IMR-90 (cell line): Measurements from ENCODE around the gene IGF1R.

Experiments used
- BHLHE40 ChIP-seq: fragments of 150-350 bp; IDR thresholded peaks from 2 replicates; pipeline ENCODE4 v1.6.1; 2016; ENCODE audit warnings: mild to moderate bottlenecking, low read depth, low read length
- CEBPB ChIP-seq: IDR thresholded peaks from 2 replicates; pipeline ENCODE4 v1.6.1; 2012; ENCODE audit warnings: low read depth, low read length, improper control_type of control experiment
- CHD1 ChIP-seq: IDR thresholded peaks from 2 replicates; pipeline ENCODE4 v1.6.1; 2012; ENCODE audit warnings: low read depth, low read length, improper control_type of control experiment
- MAFK ChIP-seq: IDR thresholded peaks from 2 replicates; pipeline ENCODE4 v1.6.1; 2012; ENCODE audit warnings: low read depth, low read length, improper control_type of control experiment
- MXI1 ChIP-seq: IDR thresholded peaks from 2 replicates; pipeline ENCODE4 v1.6.1; 2012; ENCODE audit warnings: low read depth, mild to moderate bottlenecking, low read length, moderate library complexity, borderline replicate concordance
- NFE2L2 ChIP-seq: fragments of 150-350 bp; IDR thresholded peaks from 2 replicates; pipeline ENCODE4 v1.6.1; 2016; ENCODE audit warnings: low read depth, mild to moderate bottlenecking, low read length
- POLR2A ChIP-seq: IDR thresholded peaks from 2 replicates; pipeline ENCODE4 v1.6.1; 2012; ENCODE audit warnings: mild to moderate bottlenecking, low read depth, low read length
- RAD21 ChIP-seq: IDR thresholded peaks from 2 replicates; pipeline ENCODE4 v1.6.1; 2012; ENCODE audit warnings: low read length, improper control_type of control experiment
- SMC3 ChIP-seq: fragments of 150-350 bp; IDR thresholded peaks from 2 replicates; pipeline ENCODE4 v1.6.1; 2016; ENCODE audit warnings: low read depth, mild to moderate bottlenecking, antibody characterized with exemption, low read length, moderate library complexity
- TF ChIP-seq, protein P1 (sequence below): conservative IDR thresholded peaks from 2 replicates; pipeline ENCODE4 v1.5.1; 2012; ENCODE audit warnings: mild to moderate bottlenecking, low read depth, low read length, improper control_type of control experiment
- TF ChIP-seq, protein P2 (sequence below): fragments of 150-350 bp; IDR thresholded peaks from 2 replicates; pipeline ENCODE4 v1.6.1; 2016; ENCODE audit warnings: low read depth, mild to moderate bottlenecking, low read length, moderate library complexity, borderline replicate concordance

DNA sequence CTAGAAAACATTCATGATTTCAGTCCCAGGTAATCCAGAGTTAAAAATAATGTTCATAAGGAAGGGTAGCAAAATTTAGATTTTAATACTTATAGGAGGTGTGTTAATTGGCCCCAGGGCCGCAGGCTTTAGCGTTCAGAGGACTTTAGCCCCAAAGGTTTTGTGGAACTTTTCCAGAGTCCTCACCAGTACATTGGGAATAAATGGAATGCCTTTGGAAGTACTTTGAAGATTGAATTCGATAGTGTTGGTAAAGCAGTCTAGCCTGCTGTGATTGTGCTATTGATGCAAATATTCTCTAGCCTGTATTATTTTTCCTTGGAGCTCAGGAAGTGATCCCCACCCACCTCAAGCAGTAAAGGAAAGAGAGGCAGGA is 137.1 kb downstream of the IGF1R start:
- TF ChIP-seq, protein P1, sequence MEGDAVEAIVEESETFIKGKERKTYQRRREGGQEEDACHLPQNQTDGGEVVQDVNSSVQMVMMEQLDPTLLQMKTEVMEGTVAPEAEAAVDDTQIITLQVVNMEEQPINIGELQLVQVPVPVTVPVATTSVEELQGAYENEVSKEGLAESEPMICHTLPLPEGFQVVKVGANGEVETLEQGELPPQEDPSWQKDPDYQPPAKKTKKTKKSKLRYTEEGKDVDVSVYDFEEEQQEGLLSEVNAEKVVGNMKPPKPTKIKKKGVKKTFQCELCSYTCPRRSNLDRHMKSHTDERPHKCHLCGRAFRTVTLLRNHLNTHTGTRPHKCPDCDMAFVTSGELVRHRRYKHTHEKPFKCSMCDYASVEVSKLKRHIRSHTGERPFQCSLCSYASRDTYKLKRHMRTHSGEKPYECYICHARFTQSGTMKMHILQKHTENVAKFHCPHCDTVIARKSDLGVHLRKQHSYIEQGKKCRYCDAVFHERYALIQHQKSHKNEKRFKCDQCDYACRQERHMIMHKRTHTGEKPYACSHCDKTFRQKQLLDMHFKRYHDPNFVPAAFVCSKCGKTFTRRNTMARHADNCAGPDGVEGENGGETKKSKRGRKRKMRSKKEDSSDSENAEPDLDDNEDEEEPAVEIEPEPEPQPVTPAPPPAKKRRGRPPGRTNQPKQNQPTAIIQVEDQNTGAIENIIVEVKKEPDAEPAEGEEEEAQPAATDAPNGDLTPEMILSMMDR = no peak
- TF ChIP-seq POLR2A (no peak), CHD1 (no peak), RAD21 (no peak), CEBPB (no peak), MXI1 (no peak), SMC3 (no peak), NFE2L2 (no peak), BHLHE40 (no peak), MAFK (no peak)
- TF ChIP-seq, protein P2, sequence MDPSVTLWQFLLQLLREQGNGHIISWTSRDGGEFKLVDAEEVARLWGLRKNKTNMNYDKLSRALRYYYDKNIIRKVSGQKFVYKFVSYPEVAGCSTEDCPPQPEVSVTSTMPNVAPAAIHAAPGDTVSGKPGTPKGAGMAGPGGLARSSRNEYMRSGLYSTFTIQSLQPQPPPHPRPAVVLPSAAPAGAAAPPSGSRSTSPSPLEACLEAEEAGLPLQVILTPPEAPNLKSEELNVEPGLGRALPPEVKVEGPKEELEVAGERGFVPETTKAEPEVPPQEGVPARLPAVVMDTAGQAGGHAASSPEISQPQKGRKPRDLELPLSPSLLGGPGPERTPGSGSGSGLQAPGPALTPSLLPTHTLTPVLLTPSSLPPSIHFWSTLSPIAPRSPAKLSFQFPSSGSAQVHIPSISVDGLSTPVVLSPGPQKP = no peak
